ENCODE results near the gene ANO6. TPM values are rescaled to one million over a fixed set of nuclear protein-coding genes. Genes with fewer than 3 reads are reported as not detected.

The ANO6 gene
- polyA plus RNA-seq, 1 donor (not counting 4 experiments of a cell fraction or from before 2014, with no cell fraction given), result 64.3 TPM

GRCh38 chr12:45227316-45228067, 11.6 kb downstream of the ANO6 start:
- no peak for FAIRE-seq

GRCh38 chr12:45231515-45232145, 15.7 kb downstream of the ANO6 start:
- FAIRE-seq (no peak), DNase-seq (ENCODE audit: low read depth, low spot score) (no peak)
- no peak overlapping the region for H2AFZ ChIP-seq (ENCODE audit: control insufficient read depth, low read length)
- H3K36me3 ChIP-seq (ENCODE audit: control insufficient read depth in 2 of 2, extremely low read depth in 1 of 2, insufficient read depth in 2 of 2, low read length in 2 of 2), result peaks cover 4 to 10% of the 10 kb centered on the region in 2 experiments
- H3K4me1 ChIP-seq (ENCODE audit: control insufficient read depth, extremely low read depth, insufficient read depth, low read length), result peaks cover 52% of the 10 kb centered on the region
- H3K27me3 ChIP-seq (ENCODE audit: control insufficient read depth, extremely low read depth, insufficient read depth, low read length), result no peaks in the 10 kb centered on the region
- H3K9ac ChIP-seq (ENCODE audit: control insufficient read depth, extremely low read depth, insufficient read depth, low read length), result peak overlapping the region; percentile 25
- dilution Hi-C loops (cut with MboI; ENCODE audit: extremely low pct_ligation_motif_present, low sequenced_read_pairs), result no loop called here
- TF ChIP-seq EZH2 (IDR thresholded peaks at IDR 0.05; ENCODE audit: low read length) (no peak), CTCF (optimal IDR thresholded peaks at IDR 0.05 in 1 of 3, IDR thresholded peaks at IDR 0.05 in 1 of 3, conservative IDR thresholded peaks at IDR 0.05 in 1 of 3; ENCODE audit: extremely low read depth in 1 of 3, insufficient read depth in 2 of 3, low read length in 3 of 3) (no peak)
- peak overlapping the region in 1 of 3 experiments; percentile 33 for H3K4me3 ChIP-seq (ENCODE audit: control insufficient read depth in 2 of 3, extremely low read depth in 1 of 3, insufficient read depth in 2 of 3, low read depth in 1 of 3, low read length in 3 of 3)
- H4K20me1 ChIP-seq (ENCODE audit: control insufficient read depth, extremely low read depth, insufficient read depth, low read length), result no peaks in the 10 kb centered on the region
- peak overlapping the region; percentile 76 for H3K4me2 ChIP-seq (ENCODE audit: control insufficient read depth, extremely low read depth, insufficient read depth, low read depth, low read length)
- peaks cover 51% of the 10 kb centered on the region for H3K79me2 ChIP-seq (ENCODE audit: control insufficient read depth, insufficient read depth, low read length)
- H3K27ac ChIP-seq (ENCODE audit: control insufficient read depth, insufficient read depth, low read length), result peak overlapping the region; percentile 97
- no peaks in the 10 kb centered on the region for H3K9me3 ChIP-seq (ENCODE audit: control insufficient read depth, low read depth, low read length)
- no peaks in the 10 kb centered on the region for H3K9me1 ChIP-seq (ENCODE audit: control insufficient read depth, extremely low read depth, insufficient read depth, low read length)

More at GRCh38 chr12:45227316-45228067, 11.6 kb downstream of the ANO6 start:
- Histone ChIP-seq H3K4me3 (ENCODE audit: control insufficient read depth in 2 of 3, extremely low read depth in 1 of 3, insufficient read depth in 2 of 3, low read depth in 1 of 3, low read length in 3 of 3) (no peak overlapping the region), H3K4me2 (ENCODE audit: control insufficient read depth, extremely low read depth, insufficient read depth, low read depth, low read length) (no peak overlapping the region), H3K9ac (ENCODE audit: control insufficient read depth, extremely low read depth, insufficient read depth, low read length) (no peak overlapping the region), H2AFZ (ENCODE audit: control insufficient read depth, low read length) (no peak overlapping the region), H3K27ac (ENCODE audit: control insufficient read depth, insufficient read depth, low read length) (no peak overlapping the region), H3K4me1 (ENCODE audit: control insufficient read depth, extremely low read depth, insufficient read depth, low read length) (peaks cover 37% of the 10 kb centered on the region), H4K20me1 (ENCODE audit: control insufficient read depth, extremely low read depth, insufficient read depth, low read length) (no peaks in the 10 kb centered on the region), H3K36me3 (ENCODE audit: control insufficient read depth in 2 of 2, extremely low read depth in 1 of 2, insufficient read depth in 2 of 2, low read length in 2 of 2) (peaks cover 4 to 10% of the 10 kb centered on the region in 2 experiments), H3K9me3 (ENCODE audit: control insufficient read depth, low read depth, low read length) (no peaks in the 10 kb centered on the region), H3K79me2 (ENCODE audit: control insufficient read depth, insufficient read depth, low read length) (peaks cover 81% of the 10 kb centered on the region), H3K27me3 (ENCODE audit: control insufficient read depth, extremely low read depth, insufficient read depth, low read length) (no peaks in the 10 kb centered on the region), H3K9me1 (ENCODE audit: control insufficient read depth, extremely low read depth, insufficient read depth, low read length) (no peaks in the 10 kb centered on the region)
- no peak for DNase-seq (ENCODE audit: low read depth, low spot score)
- dilution Hi-C loops (cut with MboI; ENCODE audit: extremely low pct_ligation_motif_present, low sequenced_read_pairs), result no loop called here
- TF ChIP-seq CTCF (optimal IDR thresholded peaks at IDR 0.05 in 1 of 3, IDR thresholded peaks at IDR 0.05 in 1 of 3, conservative IDR thresholded peaks at IDR 0.05 in 1 of 3; ENCODE audit: extremely low read depth in 1 of 3, insufficient read depth in 2 of 3, low read length in 3 of 3), result no peak

All from keratinocyte (primary cell).